KG1 (cell line): ENCODE measurements around the gene MYADM.
A peak's percentile ranks its signal among the peaks of the same experiment; 100 is the strongest.
"Not testable (repeated sequence)": the region's sequence is repeated elsewhere in the genome, so short reads cannot be mapped to it uniquely, and the experiment has no call there.

Experiments used
- DNase-seq: peaks from one replicate; lab custom pipeline; 2025; lab: John Stamatoyannopoulos, UW

The MYADM gene

DNA sequence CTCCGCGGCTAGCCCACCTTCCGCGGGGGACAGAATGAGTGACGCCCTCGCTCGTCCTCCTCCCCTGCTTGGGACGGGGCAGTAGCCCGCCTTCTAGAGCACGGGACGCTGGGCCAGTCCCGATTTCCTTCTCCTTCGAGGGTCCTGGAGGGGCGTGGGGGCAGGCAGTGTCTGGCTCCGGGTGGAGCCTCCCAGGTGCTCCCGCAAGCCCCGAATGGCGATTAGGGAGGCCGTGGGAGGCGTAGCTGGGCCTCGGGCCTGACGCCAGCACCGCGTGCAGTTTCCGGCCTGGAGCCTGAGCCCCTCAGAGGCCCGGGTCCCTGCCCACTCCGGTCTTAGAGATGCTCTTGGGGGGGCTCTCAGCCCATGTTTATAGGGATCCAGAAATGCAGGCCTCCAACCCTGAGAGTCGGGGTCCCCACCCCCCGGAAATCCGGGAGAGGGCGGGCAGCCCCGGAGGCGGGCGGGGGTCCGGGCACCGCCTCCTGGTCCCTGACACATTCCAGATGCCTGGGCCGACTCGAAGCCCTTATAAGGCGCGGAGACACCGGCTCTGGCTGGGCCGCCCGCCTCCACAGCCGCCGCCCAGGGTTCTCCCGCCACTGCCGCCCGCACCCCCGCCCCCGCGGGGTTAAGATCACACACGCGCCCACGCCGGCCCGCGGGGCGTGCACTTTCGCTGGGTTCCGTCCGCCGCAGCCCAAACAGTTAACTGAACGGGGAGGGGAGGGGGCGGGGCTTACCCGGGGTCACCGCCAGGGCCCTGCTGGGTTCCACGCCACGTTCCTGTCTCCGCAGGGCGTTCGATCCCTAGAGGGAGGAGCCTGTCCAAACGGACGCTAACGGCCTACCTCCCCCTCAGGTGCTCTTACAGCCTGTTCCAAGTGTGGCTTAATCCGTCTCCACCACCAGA, 1.5 kb downstream of the MYADM start:
- DNase-seq, result peak; percentile 91

DNA sequence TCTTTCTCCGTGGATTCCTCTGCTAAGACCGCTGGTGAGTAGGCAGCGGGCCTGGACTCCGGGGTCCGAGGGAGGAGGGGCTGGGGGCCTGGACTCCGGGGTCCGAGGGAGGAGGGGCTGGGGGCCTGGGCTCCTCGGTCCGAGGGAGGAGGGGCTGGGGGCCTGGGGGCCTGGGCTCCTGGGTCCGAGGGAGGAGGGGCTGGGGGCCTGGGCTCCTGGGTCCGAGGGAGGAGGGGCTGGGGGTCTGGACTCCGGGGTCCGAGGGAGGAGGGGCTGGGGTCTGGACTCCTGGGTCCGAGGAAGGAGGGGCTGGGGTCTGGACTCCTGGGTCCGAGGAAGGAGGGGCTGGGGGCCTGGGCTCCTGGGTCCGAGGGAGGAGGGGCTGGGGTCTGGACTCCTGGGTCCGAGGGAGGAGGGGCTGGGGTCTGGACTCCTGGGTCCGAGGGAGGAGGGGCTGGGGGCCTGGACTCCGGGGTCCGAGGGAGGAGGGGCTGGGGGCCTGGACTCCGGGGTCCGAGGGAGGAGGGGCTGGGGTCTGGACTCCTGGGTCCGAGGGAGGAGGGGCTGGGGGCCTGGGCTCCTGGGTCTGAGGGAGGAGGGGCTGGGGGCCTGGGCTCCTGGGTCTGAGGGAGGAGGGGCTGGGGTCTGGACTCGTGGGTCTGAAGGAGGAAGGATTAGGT, 2.3 kb downstream of the MYADM start:
- not testable (repeated sequence) for DNase-seq

GRCh38 chr19:53870485-53870844, 2.8 kb downstream of the MYADM start:
- peak; percentile 69 for DNase-seq

GRCh38 chr19:53871454-53871853, 3.8 kb downstream of the MYADM start:
- peak; percentile 33 for DNase-seq

DNA sequence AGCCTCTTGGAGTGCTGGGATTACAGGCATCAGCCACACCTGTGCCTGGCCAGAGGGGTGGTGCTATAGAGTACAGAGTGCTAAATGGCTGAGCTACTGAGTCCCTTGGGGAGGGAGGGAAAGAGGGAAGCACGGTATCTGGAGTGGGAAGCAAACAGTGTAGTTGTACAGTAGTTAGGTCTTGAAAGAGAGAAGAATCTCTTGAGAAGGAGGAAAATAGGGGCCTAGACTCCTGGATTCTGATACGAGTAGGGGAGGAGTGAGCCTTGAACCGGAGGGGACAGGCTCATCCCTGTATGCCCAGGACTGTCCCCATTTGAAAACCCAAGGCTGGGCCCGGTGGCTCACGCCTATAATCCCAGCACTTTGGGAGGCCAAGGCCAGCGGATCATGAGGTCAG, 5.1 kb downstream of the MYADM start:
- no peak for DNase-seq

GRCh38 chr19:53873773-53874605, 6.3 kb downstream of the MYADM start:
- no peak for DNase-seq

- DNase-seq, result no peak
Measured at GRCh38 chr19:53874606-53874990, 6.9 kb downstream of the MYADM start.

DNA sequence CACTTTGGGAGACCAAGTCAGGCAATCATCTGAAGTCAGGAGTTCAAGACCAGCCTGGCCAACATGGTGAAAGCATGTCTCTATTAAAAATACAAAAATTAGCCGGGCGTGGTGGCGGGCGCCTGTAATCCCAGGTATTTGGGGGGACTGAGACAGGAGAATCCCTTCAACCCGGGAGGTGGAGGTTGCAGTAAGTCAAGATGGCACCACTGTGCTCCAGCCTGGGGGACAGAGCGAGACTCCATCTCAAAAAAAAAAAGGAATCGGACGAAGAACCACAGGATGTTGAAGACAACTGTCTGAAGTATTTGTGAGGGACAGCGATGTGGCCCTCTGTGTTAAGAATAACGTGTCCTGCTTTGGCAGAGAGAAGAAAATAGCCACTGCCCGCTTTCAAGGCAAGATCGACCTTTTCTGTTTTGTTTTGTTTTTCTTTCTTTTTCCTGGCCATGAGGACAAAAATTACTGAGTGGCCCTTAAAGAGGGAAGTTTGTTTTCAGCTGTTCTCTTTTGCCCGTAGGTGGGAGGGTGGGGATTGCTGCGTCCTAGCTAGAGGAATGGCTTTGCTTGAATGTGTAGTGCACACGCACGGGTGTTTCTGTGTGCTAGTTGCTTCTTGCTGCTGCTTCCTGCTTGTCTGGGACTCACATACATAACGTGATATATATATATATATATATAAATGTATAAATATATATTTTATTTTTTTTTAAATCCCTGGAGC, 8.1 kb downstream of the MYADM start:
- DNase-seq, result no peak

DNA sequence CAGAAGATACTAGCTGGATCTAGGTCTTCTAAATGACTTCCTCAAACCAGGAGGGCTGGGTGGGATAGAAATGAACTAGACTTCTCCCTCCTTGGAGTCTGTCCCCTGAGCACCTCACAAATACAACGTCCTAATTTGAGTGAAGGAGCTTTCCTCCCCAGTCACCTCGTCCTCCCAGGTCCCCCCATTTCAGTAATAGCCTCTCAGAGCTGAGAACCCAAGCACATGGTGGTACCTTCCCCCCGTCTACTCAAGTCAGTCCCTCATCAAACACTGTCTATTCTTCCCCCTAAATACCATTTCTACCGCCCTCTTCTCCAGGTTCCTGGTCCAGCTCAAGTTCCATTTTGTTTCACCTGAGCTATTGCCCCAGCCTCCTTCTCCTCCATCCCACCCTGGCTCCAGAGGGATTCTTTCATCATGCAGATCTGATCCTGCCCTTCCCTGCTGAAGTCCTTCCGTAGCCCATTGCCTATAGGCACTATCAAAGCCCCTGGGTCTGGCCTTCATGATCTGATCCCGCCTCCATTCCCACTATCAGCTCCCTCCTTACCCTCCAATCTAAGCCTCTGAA, 9.1 kb downstream of the MYADM start:
- DNase-seq, result no peak

- no peak for DNase-seq
Measured at GRCh38 chr19:53877361-53877766, 9.7 kb downstream of the MYADM start.

GRCh38 chr19:53878776-53879139, 11.1 kb downstream of the MYADM start:
- no peak for DNase-seq

- peak; percentile 41 for DNase-seq
Measured at GRCh38 chr19:53879140-53880081, 11.7 kb downstream of the MYADM start.

- no peak for DNase-seq
Measured at GRCh38 chr19:53880711-53881481, 13.2 kb downstream of the MYADM start.

GRCh38 chr19:53881482-53882390, 14.1 kb downstream of the MYADM start, which contains the start of gene PRKCG:
Gene PRKCG (plus strand): TSS chr19:53882197. CDS start chr19:53882495, 298 bp downstream.
- no peak for DNase-seq

DNA sequence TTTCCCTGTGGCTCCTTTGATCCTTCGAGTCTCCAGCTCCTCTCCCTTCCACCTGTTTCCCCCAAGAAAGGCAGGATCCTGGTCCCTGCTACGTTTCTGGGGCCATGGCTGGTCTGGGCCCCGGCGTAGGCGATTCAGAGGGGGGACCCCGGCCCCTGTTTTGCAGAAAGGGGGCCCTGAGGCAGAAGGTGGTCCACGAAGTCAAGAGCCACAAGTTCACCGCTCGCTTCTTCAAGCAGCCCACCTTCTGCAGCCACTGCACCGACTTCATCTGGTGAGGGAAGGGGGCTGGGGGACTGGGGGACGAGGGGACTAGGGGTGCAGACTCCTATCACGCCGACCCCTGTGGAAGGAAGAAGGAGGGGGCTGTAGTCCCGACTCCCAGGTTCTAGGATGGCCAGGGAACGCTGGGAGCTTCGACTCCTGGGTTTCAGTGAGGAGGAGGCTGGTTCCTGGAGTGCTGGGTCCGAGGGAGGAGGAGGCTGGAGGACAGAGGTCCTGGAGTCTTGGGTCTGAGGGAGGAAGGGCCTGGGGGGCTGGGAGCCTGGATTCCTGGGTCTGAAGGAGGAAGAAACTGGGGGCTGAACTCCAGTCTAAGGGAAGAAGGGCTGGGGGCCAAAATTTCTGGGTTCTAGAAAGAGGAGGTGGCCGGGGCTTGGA, 14.8 kb downstream of the MYADM start:
- no peak for DNase-seq

- DNase-seq, result no peak
Measured at GRCh38 chr19:53883231-53883661, 15.6 kb downstream of the MYADM start.

DNA sequence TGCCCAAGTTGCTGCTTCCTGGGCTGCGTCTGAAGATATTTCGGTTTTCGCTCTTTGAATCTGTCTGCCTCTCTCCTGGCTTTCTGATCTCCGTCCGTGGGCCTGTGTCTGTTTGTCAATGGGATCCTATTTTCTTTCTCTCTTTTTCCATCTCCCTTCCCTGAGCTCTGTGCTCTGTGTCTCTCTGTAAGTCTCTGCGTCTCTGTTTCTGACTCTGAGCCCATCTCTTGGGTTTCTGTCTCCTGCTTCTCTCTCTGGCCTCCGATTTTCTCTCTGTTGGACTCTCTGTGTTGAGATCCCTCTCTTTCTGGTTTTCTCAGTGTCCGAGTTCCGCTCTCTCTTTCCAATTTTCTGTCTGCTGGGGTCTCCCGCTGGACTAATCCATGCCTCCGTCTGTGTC, 16.1 kb downstream of the MYADM start:
- DNase-seq, result no peak

DNA sequence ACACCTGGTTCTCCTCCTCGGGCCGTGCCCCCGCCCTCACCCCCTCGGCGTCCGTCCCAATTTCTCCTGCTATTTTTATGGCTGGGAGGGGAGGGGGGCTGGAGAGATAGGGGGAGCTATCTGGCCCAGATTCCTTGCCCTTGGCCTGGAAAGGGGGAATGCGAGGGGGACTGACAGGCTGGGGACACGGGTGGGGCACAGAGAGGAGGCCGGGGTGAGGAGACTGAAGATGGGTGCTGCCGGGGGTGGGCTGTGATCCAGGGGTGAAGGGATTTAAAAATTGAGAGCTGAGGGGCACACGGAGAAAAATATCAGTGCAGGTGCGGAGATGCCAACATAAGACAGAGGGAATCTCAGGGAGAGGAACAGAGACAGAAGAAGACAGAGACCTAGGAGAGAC, 16.6 kb downstream of the MYADM start:
- no peak for DNase-seq
